Neural cell (in vitro differentiated cells): Measurements from ENCODE around the gene STN1. TPM values are rescaled to one million over a fixed set of nuclear protein-coding genes. Genes with fewer than 3 reads are reported as not detected.

ENCODE experiments used
- H2AFZ ChIP-seq: fragments of 200-600, 300-800 bp; sonication (generic), shearing (Covaris generic); 2 replicates; pipeline ENCODE4 v1.6.0; 2014; ENCODE audit warnings: low read depth, mild to moderate bottlenecking, antibody characterized with exemption, low read length, moderate library complexity
- H3F3A ChIP-seq: fragments of 200-600 bp; shearing (Covaris generic); 2 replicates; pipeline ENCODE4 v1.6.1; 2016; ENCODE audit warnings: mild to moderate bottlenecking, moderate library complexity, mixed read lengths, antibody characterized with exemption, low read length; ENCODE audit not compliant: insufficient read depth, poor library complexity, severe bottlenecking
- H3K27ac ChIP-seq: fragments of 200-600, 300-800 bp; sonication (generic), shearing (Covaris generic); 2 replicates; pipeline ENCODE4 v1.5.1; 2014; ENCODE audit warnings: mild to moderate bottlenecking, low read length, moderate library complexity
- H3K27me3 ChIP-seq: fragments of 300-800, 200-600 bp; sonication (generic), shearing (Covaris generic); 2 replicates; pipeline ENCODE4 v1.6.0; 2014; ENCODE audit warnings: mild to moderate bottlenecking, low read depth, low read length, moderate library complexity; ENCODE audit not compliant: insufficient read depth
- H3K36me3 ChIP-seq: fragments of 300-800, 200-600 bp; sonication (generic), shearing (Covaris generic); 2 replicates; pipeline ENCODE4 v1.5.1; 2014; ENCODE audit warnings: mild to moderate bottlenecking, antibody characterized with exemption, low read length, moderate library complexity; ENCODE audit not compliant: insufficient read depth
- H3K4me2 ChIP-seq: fragments of 300-800, 200-600 bp; sonication (generic), shearing (Covaris generic); 2 replicates; pipeline ENCODE4 v1.6.0; 2014; ENCODE audit warnings: mild to moderate bottlenecking, low read length
- H3K4me3 ChIP-seq: fragments of 300-800, 200-600 bp; sonication (generic), shearing (Covaris generic); 2 replicates; pipeline ENCODE4 v1.5.1; 2014; ENCODE audit warnings: mild to moderate bottlenecking, low read length, moderate library complexity
- H3K79me2 ChIP-seq: fragments of 200-600 bp; shearing (Covaris generic); replicated peaks from 2 replicates; pipeline ENCODE4 v1.6.0; 2014; ENCODE audit warnings: mild to moderate bottlenecking, low read length, moderate library complexity; ENCODE audit not compliant: insufficient read depth
- H3K9ac ChIP-seq: fragments of 300-800, 200-600 bp; sonication (generic), shearing (Covaris generic); 2 replicates; pipeline ENCODE4 v1.6.1; 2016; ENCODE audit warnings: mild to moderate bottlenecking, low read length, mixed read lengths
- H3K9me2 ChIP-seq: fragments of 200-600 bp; shearing (Covaris generic); 2 replicates; pipeline ENCODE4 v1.6.1; 2016; ENCODE audit warnings: mild to moderate bottlenecking, low read length, mixed read lengths; ENCODE audit not compliant: insufficient read depth
- H3K9me3 ChIP-seq: fragments of 200-600, 300-800 bp; sonication (generic), shearing (Covaris generic); 2 replicates; pipeline ENCODE4 v1.6.1; 2016; ENCODE audit warnings: mild to moderate bottlenecking, mixed run types, low read length, moderate library complexity, mixed read lengths
- H4K20me1 ChIP-seq: fragments of 200-600 bp; shearing (Covaris generic); 2 replicates; pipeline ENCODE4 v1.6.1; 2016; ENCODE audit warnings: mild to moderate bottlenecking, mixed run types; ENCODE audit not compliant: insufficient read depth
- CTCF ChIP-seq: fragments of 450-650 bp; IDR thresholded peaks from 2 replicates; pipeline ENCODE4 v1.5.1; 2014; ENCODE audit warnings: antibody characterized with exemption, mild to moderate bottlenecking, moderate library complexity; ENCODE audit not compliant: poor library complexity, severe bottlenecking
- EP300 ChIP-seq: fragments of 450-650 bp; conservative IDR thresholded peaks from 2 replicates; pipeline ENCODE4 v1.6.1; 2014; ENCODE audit warnings: antibody characterized with exemption, mild to moderate bottlenecking, moderate library complexity; ENCODE audit not compliant: poor library complexity, severe bottlenecking
- EZH2 ChIP-seq: fragments of 200-600, 300-800 bp; shearing (Covaris generic), sonication (generic); IDR thresholded peaks from 2 replicates; pipeline ENCODE4 v1.6.1; 2014; ENCODE audit warnings: antibody characterized with exemption, low read length, borderline replicate concordance, mild to moderate bottlenecking; ENCODE audit not compliant: insufficient read depth, poor library complexity, severe bottlenecking
- MXI1 ChIP-seq: fragments of 450-650 bp; conservative IDR thresholded peaks from 2 replicates; pipeline ENCODE4 v1.6.1; 2014; ENCODE audit warnings: antibody characterized with exemption, mild to moderate bottlenecking; ENCODE audit not compliant: poor library complexity, severe bottlenecking
- POLR2AphosphoS5 ChIP-seq: IDR thresholded peaks from 2 replicates; pipeline ENCODE4 v1.6.1; 2012
- RAD21 ChIP-seq: fragments of 450-650 bp; conservative IDR thresholded peaks from 2 replicates; pipeline ENCODE4 v1.6.1; 2014; ENCODE audit warnings: antibody characterized with exemption, mild to moderate bottlenecking, moderate library complexity
- REST ChIP-seq: IDR thresholded peaks from 2 replicates; pipeline ENCODE4 v1.6.1; 2012; ENCODE audit warnings: borderline replicate concordance
- SMC3 ChIP-seq: fragments of 450-650 bp; conservative IDR thresholded peaks from 2 replicates; pipeline ENCODE4 v1.6.1; 2014; ENCODE audit warnings: antibody characterized with exemption, mild to moderate bottlenecking, moderate library complexity; ENCODE audit not compliant: poor library complexity
- TAF1 ChIP-seq: IDR thresholded peaks from 2 replicates; pipeline ENCODE4 v1.6.1; 2012; ENCODE audit warnings: low read depth
- polyA plus RNA-seq: library from polyadenylated mRNA; depleted of rRNA; stranded (reverse); fragments of >200 nt; gene quantifications from 2 replicates; pipeline ENCODE4 v1.2.3, GENCODE V29; 2014

Gene STN1
- polyA plus RNA-seq, 1 donor from 2014 or later: 9.4 TPM

GRCh38 chr10:103834436-103835095 is 83.4 kb downstream of the STN1 start:
- H3K9me3 ChIP-seq: no peaks in the 10 kb centered on the region
- no peak overlapping the region for H3K4me3 ChIP-seq
- no peaks in the 10 kb centered on the region for H3K79me2 ChIP-seq
- H3K9ac ChIP-seq: no peak overlapping the region
- H3K9me2 ChIP-seq: no peaks in the 10 kb centered on the region
- no peak overlapping the region for H3K27ac ChIP-seq
- H4K20me1 ChIP-seq: no peaks in the 10 kb centered on the region
- no peak for TF ChIP-seq POLR2AphosphoS5
- no peak overlapping the region for H3K4me2 ChIP-seq
- H2AFZ ChIP-seq: no peak overlapping the region
- H3K27me3 ChIP-seq: no peaks in the 10 kb centered on the region
- H3K36me3 ChIP-seq: no peaks in the 10 kb centered on the region
- H3F3A ChIP-seq: no peaks in the 10 kb centered on the region

- H3F3A ChIP-seq: no peaks in the 10 kb centered on the region
- H3K27ac ChIP-seq: no peak overlapping the region
- H3K9me3 ChIP-seq: no peaks in the 10 kb centered on the region
- no peaks in the 10 kb centered on the region for H3K9me2 ChIP-seq
- H3K79me2 ChIP-seq: no peaks in the 10 kb centered on the region
- H3K36me3 ChIP-seq: no peaks in the 10 kb centered on the region
- H3K9ac ChIP-seq: no peak overlapping the region
- H3K27me3 ChIP-seq: no peaks in the 10 kb centered on the region
- no peak overlapping the region for H3K4me3 ChIP-seq
- TF ChIP-seq TAF1: no peak
- no peak for TF ChIP-seq SMC3
- TF ChIP-seq EZH2: no peak
- TF ChIP-seq MXI1: no peak
- no peak for TF ChIP-seq EP300
- TF ChIP-seq CTCF: no peak
- TF ChIP-seq POLR2AphosphoS5: no peak
- TF ChIP-seq RAD21: no peak
- no peak for TF ChIP-seq REST
- H4K20me1 ChIP-seq: no peaks in the 10 kb centered on the region
- no peak overlapping the region for H3K4me2 ChIP-seq
- H2AFZ ChIP-seq: no peak overlapping the region
These were observed 84.1 kb downstream of the STN1 start for GRCh38 chr10:103833731-103834365.
